B cell (primary cell): Measurements from ENCODE around the gene ORMDL3. TPM values are rescaled to one million over a fixed set of nuclear protein-coding genes. Genes with fewer than 3 reads are reported as not detected.

Experiments
- ATAC-seq: fragments of 200-7000 bp; cut with Tn5 transposase; one replicate; pipeline ENCODE4 v1.10.0; 2021; ENCODE audit warnings: low read depth, mild to moderate bottlenecking, moderate number of reproducible peaks, moderate library complexity
- CTCF ChIA-PET: fragments of 350-600 bp; sonication (Branson Sonifier 250); formaldehyde crosslinking; loops from one replicate; lab custom pipeline; 2021; ENCODE audit warnings: antibody characterized with exemption, inconsistent platforms; lab: Charles Lee
- POLR2A ChIA-PET: fragments of 350-600 bp; sonication (Branson Sonifier 250); formaldehyde crosslinking; loops from one replicate; lab custom pipeline; 2021; ENCODE audit warnings: antibody characterized with exemption; lab: Charles Lee
- DNase-seq: peaks from one replicate; pipeline ENCODE4 v3.0.0; 2013
- H2AFZ ChIP-seq: 2 replicates; pipeline ENCODE4 v1.6.1; 2012; ENCODE audit warnings: mild to moderate bottlenecking, low read depth, low read length; ENCODE audit not compliant: insufficient read depth, poor library complexity, severe bottlenecking
- H3K27ac ChIP-seq, 2 donors: 1 replicate in 1 of 2; 2 replicates in 1 of 2; pipeline ENCODE4 v1.5.1; 2012 to 2013; ENCODE audit warnings: low read length in 2 of 2, mild to moderate bottlenecking in 2 of 2, moderate library complexity in 1 of 2
- H3K27me3 ChIP-seq, 4 experiments: fragments of 200-600 bp in 1 of 4; sonication (generic) in 1 of 4; replicated peaks in 1 of 4; 1 replicate in 2 of 4; 2 replicates in 2 of 4; pipeline versions ENCODE4 v1.6.1 to v1.7.0; 2013 to 2016; ENCODE audit warnings: low read length in 3 of 4, mild to moderate bottlenecking in 2 of 4, mixed read lengths in 1 of 4, moderate library complexity in 1 of 4; ENCODE audit not compliant: insufficient read depth in 4 of 4, control insufficient read depth in 3 of 4; ENCODE audit errors: control extremely low read depth in 1 of 4
- H3K36me3 ChIP-seq, 2 experiments: replicated peaks in 1 of 2; 1 replicate in 1 of 2; 2 replicates in 1 of 2; pipeline versions ENCODE4 v1.6.1 to v1.7.1; 2013; ENCODE audit warnings: low read length in 1 of 2; ENCODE audit not compliant: insufficient read depth in 2 of 2, control insufficient read depth in 1 of 2; ENCODE audit errors: control extremely low read depth in 1 of 2, extremely low read depth in 1 of 2
- H3K4me1 ChIP-seq, 2 donors: fragments of 200-600 bp in 1 of 2; sonication (generic) in 1 of 2; 1 replicate in 1 of 2; 2 replicates in 1 of 2; pipeline versions ENCODE4 v1.5.1 to v1.6.1; 2013 to 2017; ENCODE audit warnings: low read length in 2 of 2; ENCODE audit not compliant: control insufficient read depth in 2 of 2, insufficient read depth in 2 of 2
- H3K4me2 ChIP-seq: replicated peaks from 2 replicates; pipeline ENCODE3; 2012; ENCODE audit warnings: mild to moderate bottlenecking, low read depth, low read length; ENCODE audit not compliant: poor library complexity, severe bottlenecking
- H3K4me3 ChIP-seq, 5 experiments: fragments of 200-600 bp in 1 of 5; sonication (generic) in 1 of 5; 1 replicate in 3 of 5; 2 replicates in 2 of 5; pipeline versions ENCODE4 v1.5.1 to v1.7.0; 2011 to 2016; ENCODE audit warnings: low read length in 4 of 5, mild to moderate bottlenecking in 4 of 5, low read depth in 2 of 5, control low read depth in 1 of 5, moderate library complexity in 1 of 5; ENCODE audit not compliant: insufficient read depth in 1 of 5; ENCODE audit errors: control extremely low read depth in 1 of 5, extremely low read depth in 1 of 5
- H3K79me2 ChIP-seq: fragments of 200-600 bp; sonication (generic); one replicate; pipeline ENCODE4 v1.6.0; 2016; ENCODE audit warnings: low read length; ENCODE audit not compliant: control insufficient read depth, insufficient read depth
- H3K9ac ChIP-seq: fragments of 200-600 bp; sonication (generic); 2 replicates; pipeline ENCODE4 v1.6.1; 2017; ENCODE audit warnings: mild to moderate bottlenecking, low read length, moderate library complexity
- H3K9me3 ChIP-seq, 3 donors: one replicate each; pipeline versions ENCODE4 v1.6.1 to v1.7.1; 2013; ENCODE audit warnings: low read length in 2 of 3; ENCODE audit not compliant: control insufficient read depth in 2 of 3, insufficient read depth in 1 of 3; ENCODE audit errors: control extremely low read depth in 1 of 3
- H4K20me1 ChIP-seq: 2 replicates; pipeline ENCODE4 v1.6.0; 2012; ENCODE audit warnings: mild to moderate bottlenecking, low read length; ENCODE audit not compliant: insufficient read depth, control insufficient read depth, poor library complexity, severe bottlenecking
- H3K27ac Mint-ChIP-seq: one replicate; pipeline ENCODE4 v1.8.0; 2021; ENCODE audit warnings: mixed read lengths
- H3K27me3 Mint-ChIP-seq: one replicate; pipeline ENCODE4 v1.8.0; 2021; ENCODE audit warnings: mixed read lengths
- H3K4me1 Mint-ChIP-seq: one replicate; pipeline ENCODE4 v1.8.0; 2021; ENCODE audit warnings: mixed read lengths
- H3K4me3 Mint-ChIP-seq: one replicate; pipeline ENCODE4 v1.8.0; 2021; ENCODE audit warnings: mixed read lengths
- H3K9me3 Mint-ChIP-seq: one replicate; pipeline ENCODE4 v1.8.0; 2022; ENCODE audit warnings: mixed read lengths; ENCODE audit not compliant: insufficient read depth
- EZH2 ChIP-seq: IDR thresholded peaks from 2 replicates; pipeline ENCODE4 v1.6.1; 2012; ENCODE audit warnings: borderline replicate concordance, low read depth, mild to moderate bottlenecking, moderate library complexity, low read length; ENCODE audit not compliant: insufficient read depth, poor library complexity, severe bottlenecking
- WGBS: methylation state at CpG from one replicate; pipeline ENCODE4 v1.1.5; 2013; ENCODE audit warnings: missing lambda C conversion rate; ENCODE audit not compliant: insufficient coverage; 5-methylcytosine and 5-hydroxymethylcytosine counted together
- intact Hi-C: fragments of 100-400 bp; cut with micrococcal nuclease; formaldehyde crosslinking; loops from one replicate; pipeline ENCODE4 v1.10.0; 2022
- polyA plus RNA-seq: library from polyadenylated mRNA; depleted of rRNA; stranded (reverse); fragments of >200 nt; gene quantifications from 2 replicates; pipeline ENCODE4 v1.2.3, GENCODE V29; 2012
- total RNA-seq, 2 donors: library from RNA; stranded (reverse); fragments of 120-200 nt in 1 of 2; gene quantifications; 1 replicate in 1 of 2; 2 replicates in 1 of 2; pipeline versions ENCODE4 v1.2.3 to v1.2.4, GENCODE V29; 2013 to 2022
- TF ChIP-seq, protein P1 (sequence below): fragments of 200-600 bp; IDR thresholded peaks from one replicate; pipeline ENCODE4 v1.8.0; 2022; ENCODE audit warnings: antibody characterized with exemption, mild to moderate bottlenecking

ORMDL3 gene
- total and polyA plus RNA-seq, 2 donors (not counting 1 experiment from before 2014, with no cell fraction given), result 51.8 to 90.6 TPM

DNA sequence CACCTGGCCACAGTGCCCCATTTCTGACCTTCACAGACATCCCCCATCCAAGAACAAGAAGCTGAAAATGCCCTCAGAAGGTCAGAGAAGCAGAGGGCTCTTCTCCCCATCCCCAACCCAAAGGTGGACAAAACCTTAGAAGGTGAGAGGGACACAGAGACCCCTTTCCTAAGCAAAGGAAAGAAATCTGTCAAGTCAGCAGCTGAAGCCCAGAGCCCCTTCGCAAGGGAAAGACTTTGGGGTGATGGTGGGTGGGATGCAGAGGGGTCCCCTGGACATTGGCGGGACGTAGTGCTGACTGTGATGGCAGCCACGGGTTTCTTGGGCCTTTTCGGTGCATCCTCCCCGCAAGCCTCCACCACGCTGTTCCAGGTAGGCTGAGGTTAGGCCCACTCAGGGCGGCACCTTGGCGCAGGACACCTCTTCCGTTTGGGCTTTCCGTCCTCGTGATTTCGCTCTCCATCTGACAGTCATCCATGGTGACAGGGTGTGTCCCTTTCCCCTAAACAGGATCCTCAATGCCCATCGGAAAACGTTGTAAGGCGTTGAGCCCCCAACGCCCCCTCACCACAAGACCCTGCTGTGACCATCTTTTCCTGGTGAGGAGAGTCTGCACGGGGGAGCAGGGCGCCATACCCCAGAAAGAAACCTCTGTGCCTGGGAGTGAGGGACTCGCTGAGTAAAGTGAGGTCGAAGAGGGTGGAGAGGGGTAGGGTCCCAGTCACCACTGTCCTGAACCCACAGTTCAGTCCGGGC, 24.7 kb upstream of the ORMDL3 start:
- TF ChIP-seq EZH2, result no peak
- TF ChIP-seq, protein P1, sequence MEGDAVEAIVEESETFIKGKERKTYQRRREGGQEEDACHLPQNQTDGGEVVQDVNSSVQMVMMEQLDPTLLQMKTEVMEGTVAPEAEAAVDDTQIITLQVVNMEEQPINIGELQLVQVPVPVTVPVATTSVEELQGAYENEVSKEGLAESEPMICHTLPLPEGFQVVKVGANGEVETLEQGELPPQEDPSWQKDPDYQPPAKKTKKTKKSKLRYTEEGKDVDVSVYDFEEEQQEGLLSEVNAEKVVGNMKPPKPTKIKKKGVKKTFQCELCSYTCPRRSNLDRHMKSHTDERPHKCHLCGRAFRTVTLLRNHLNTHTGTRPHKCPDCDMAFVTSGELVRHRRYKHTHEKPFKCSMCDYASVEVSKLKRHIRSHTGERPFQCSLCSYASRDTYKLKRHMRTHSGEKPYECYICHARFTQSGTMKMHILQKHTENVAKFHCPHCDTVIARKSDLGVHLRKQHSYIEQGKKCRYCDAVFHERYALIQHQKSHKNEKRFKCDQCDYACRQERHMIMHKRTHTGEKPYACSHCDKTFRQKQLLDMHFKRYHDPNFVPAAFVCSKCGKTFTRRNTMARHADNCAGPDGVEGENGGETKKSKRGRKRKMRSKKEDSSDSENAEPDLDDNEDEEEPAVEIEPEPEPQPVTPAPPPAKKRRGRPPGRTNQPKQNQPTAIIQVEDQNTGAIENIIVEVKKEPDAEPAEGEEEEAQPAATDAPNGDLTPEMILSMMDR, result no peak
- ATAC-seq, result no peak
- H3K36me3 ChIP-seq, result no peaks in the 10 kb centered on the region

DNA sequence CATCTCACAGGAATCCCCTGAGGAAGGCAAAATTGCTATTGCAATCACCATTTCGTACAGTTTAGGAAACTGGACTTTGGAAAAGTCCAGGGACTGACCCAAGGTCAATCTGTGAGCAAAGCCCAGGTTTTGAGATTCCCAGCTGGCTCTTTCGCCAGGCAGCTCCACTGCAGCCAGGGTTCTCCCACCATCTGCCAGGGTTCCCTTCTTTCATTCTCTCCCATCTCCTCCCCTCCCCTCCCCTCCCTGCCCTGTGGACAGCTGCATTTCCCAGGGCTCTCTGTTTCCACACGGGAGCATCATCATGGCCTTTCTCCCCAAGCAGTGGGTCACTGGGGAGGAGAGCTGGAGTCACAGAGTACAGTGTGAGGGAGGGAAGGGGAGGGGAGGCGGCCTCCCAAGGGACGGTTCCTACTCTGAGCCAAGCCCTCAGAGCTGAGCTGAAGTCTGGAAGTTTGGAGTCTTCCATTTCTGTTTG, 23.5 kb upstream of the ORMDL3 start:
- Histone ChIP-seq H3K79me2 (no peaks in the 10 kb centered on the region), H4K20me1 (no peaks in the 10 kb centered on the region), H3K36me3 (no peaks in the 10 kb centered on the region), H3K9ac (no peak overlapping the region), H3K4me2 (no peak overlapping the region), H3K27me3 (no peaks in the 10 kb centered on the region), H3K9me3 (no peaks in the 10 kb centered on the region), H2AFZ (no peak overlapping the region), H3K27ac (no peak overlapping the region), H3K4me3 (no peak overlapping the region), H3K4me1 (peaks cover 26 to 40% of the 10 kb centered on the region in 2 donors)
- H3K4me1 Mint-ChIP-seq, result peaks cover 36% of the 10 kb centered on the region
- intact Hi-C loops, result loop anchor here (10.0 kb wide), 1 partner anchor 104 kb away; the partner anchor contains the start of gene MED24
- TF ChIP-seq EZH2, result no peak
- TF ChIP-seq, protein P1, result no peak
- WGBS, result 94% methylated on average over 2 of the region's 5 CpGs
- peak overlapping the region; percentile 57 for H3K27ac Mint-ChIP-seq
- DNase-seq (no peak), ATAC-seq (no peak)
- ChIA-PET POLR2A (no interaction called here), CTCF (interaction anchor here (0.9 kb wide), 1 partner anchor 13 kb away, joined by 4 read pairs; no protein-coding TSS in a partner anchor)
- no peaks in the 10 kb centered on the region for H3K27me3 Mint-ChIP-seq
- no peak overlapping the region for H3K4me3 Mint-ChIP-seq
- H3K9me3 Mint-ChIP-seq, result no peaks in the 10 kb centered on the region

More for the DNA sequence above, 24.7 kb upstream of the ORMDL3 start:
- DNase-seq, result no peak
- H3K9me3 ChIP-seq, result no peaks in the 10 kb centered on the region
- POLR2A ChIA-PET, result interaction anchor here (0.6 to 1.6 kb wide), 2 partner anchors 29 to 266 kb away, joined by 4 to 5 read pairs; partner anchors contain the start of gene PSMD3
- Mint-ChIP-seq H3K27me3 (no peaks in the 10 kb centered on the region), H3K4me1 (peaks cover 36% of the 10 kb centered on the region), H3K4me3 (peak overlapping the region; percentile 80), H3K9me3 (no peaks in the 10 kb centered on the region), H3K27ac (peak overlapping the region; percentile 50)
- no peaks in the 10 kb centered on the region for H3K79me2 ChIP-seq
- H2AFZ ChIP-seq, result peak overlapping the region; percentile 81
- H3K9ac ChIP-seq, result peak overlapping the region; percentile 75
- no peaks in the 10 kb centered on the region for H4K20me1 ChIP-seq
- H3K27me3 ChIP-seq, result no peaks in the 10 kb centered on the region
- peak overlapping the region; percentile 99 for H3K4me2 ChIP-seq
- H3K4me1 ChIP-seq, result peaks cover 26 to 40% of the 10 kb centered on the region in 2 donors
- peak overlapping the region; percentile 38 to 44 for H3K27ac ChIP-seq
- intact Hi-C loops, result loop anchor here (1.0 to 10.0 kb wide), 4 partner anchors 103 to 263 kb away; partner anchors contain the start of genes MED24, NR1D1 and PGAP3
- peak overlapping the region in 4 of 5 experiments; percentile 46 to 65 (median 58) for H3K4me3 ChIP-seq
- 61% methylated on average over 10 of the region's 22 CpGs for WGBS
- CTCF ChIA-PET, result no interaction called here
